Muscle of arm (tissue), 12 donors: ENCODE results near the gene IL1RAP. TPM values are rescaled to one million over a fixed set of nuclear protein-coding genes. Genes with fewer than 3 reads are reported as not detected.
"Not testable (repeated sequence)": the region's sequence is repeated elsewhere in the genome, so short reads cannot be mapped to it uniquely, and the experiment has no call there.

Experiments
- DNase-seq: peaks from one replicate; pipeline ENCODE4 v3.0.0-alpha.2; 2013
- polyA plus RNA-seq, 12 donors: library from polyadenylated mRNA; unstranded; fragments of 120-200 nt; gene quantifications; one replicate each; pipeline ENCODE4 v1.2.1, GENCODE V29; 2013; ENCODE audit not compliant: insufficient read length in 12 of 12

IL1RAP gene
- polyA plus RNA-seq, 12 donors, result 8.0 to 20.9 (median 10.3) TPM; not detected in 1

DNA sequence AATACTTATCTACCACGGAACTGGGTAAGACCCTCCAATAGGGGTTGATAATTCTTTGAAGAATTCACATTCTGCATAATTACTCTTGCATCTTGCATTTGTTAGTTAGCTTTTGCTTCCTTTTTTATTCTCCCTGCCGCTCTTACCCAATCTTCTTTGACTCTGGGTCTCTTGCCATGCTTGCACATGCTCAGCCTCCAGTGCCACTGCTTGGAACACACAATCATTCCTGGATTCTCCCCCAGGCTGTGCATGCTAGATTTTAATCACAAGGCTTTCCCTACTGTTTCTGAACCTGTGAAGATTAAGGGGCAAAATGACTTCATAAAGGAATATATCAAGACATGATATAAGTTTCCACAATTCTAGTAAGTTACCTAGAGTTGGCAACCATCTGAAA is 133.1 kb downstream of the IL1RAP start:
- DNase-seq, result no peak

- DNase-seq, result no peak
Observed at GRCh38 chr3:190655933-190656332, 142.0 kb downstream of the IL1RAP start.

DNA sequence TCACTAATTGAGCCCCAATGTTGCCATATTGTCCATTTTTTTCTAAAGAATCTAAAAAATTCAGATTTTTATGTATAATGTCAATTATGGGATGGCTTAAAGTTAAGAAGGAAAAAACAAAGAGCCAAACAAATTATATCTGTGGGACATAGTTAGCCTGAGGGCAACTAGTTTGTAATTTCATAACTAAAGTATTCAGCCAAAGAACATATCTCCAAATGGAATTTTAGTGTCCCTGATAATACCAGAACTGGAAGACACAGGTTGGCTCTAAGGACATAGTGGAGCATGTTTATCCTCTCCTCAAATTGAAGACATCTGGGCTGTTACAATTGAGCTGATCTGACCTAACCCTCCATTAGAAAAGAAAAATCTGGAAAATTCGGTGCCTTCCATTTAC is 144.2 kb downstream of the IL1RAP start:
- DNase-seq, result no peak

DNA sequence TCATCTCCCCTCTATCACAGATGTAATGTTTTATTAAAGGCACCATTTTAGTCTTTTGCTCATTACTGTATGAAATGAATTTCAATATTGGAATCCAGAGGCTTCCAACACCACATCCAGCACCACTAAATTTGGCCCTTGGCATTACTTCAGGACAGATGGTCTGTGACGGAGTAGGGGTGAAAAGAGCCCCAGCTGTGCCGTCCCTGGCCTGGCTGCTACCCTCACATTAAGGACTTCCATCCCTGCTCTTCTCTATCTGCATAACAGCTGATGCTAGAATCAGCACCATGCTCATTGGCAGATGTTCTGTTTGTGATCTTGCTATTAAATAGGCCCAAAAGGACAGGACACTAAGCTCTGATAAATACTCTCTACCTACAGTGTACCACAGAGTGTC is 152.9 kb downstream of the IL1RAP start:
- DNase-seq, result no peak

DNA sequence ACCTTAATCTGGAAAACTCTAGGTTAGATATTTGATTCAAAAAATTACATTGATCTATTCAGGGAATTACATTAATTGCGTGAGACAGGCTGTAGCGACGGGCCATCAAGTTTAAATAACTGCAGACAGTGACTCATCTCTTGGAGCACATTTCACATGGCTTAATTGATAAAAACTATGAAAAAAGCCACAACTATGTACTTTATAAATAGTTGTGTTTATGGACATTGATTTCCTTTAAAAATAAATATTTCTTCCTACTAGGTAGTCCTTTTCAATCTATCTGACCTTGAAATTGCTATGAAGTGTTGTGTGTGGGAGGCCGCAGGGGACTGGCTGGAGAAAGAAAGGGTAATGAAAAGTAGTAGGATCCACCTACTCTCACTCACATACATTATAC is 157.8 kb downstream of the IL1RAP start:
- no peak for DNase-seq

DNA sequence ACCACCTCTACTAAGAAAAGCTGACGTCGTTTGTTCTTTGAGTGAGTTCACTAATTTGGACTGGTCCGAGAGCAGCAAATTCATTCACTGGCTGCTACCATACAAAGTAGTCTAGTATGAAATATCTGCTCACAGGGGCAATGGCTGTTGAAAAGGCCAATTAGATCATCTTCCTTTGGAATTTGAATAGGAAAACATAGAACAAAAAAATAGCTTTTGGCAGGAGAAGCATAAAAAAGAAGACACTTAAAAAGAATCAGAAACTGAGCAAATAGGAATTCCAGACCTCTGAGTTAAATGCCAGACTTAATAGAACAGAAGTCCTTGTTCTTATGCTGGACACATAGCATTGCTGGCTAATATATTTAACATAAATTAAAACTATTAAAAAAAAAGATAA is 159.3 kb downstream of the IL1RAP start:
- peak; percentile 60 for DNase-seq

- no peak for DNase-seq
Observed at GRCh38 chr3:190676481-190676880, 162.6 kb downstream of the IL1RAP start.

DNA sequence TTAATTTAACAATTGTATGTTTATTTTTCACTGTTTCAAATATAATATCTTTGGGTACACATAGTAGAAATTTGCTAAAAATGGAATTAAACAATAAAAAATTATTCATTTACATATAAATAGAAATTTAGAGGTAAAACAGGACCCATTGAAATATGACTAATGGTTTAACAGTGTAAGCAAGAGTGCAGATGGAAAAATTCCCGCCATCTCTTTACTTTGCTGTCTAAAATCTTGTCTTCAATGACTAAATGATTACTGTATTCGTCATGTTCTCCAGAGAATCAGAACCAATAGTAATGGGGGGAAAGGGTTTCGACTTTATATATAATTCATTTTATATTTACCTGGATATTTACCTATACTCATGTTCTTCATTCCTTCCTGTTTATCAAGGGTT is 163.1 kb downstream of the IL1RAP start:
- DNase-seq, result no peak

GRCh38 chr3:190677868-190678267 is 164.0 kb downstream of the IL1RAP start:
- not testable (repeated sequence) for DNase-seq

DNA sequence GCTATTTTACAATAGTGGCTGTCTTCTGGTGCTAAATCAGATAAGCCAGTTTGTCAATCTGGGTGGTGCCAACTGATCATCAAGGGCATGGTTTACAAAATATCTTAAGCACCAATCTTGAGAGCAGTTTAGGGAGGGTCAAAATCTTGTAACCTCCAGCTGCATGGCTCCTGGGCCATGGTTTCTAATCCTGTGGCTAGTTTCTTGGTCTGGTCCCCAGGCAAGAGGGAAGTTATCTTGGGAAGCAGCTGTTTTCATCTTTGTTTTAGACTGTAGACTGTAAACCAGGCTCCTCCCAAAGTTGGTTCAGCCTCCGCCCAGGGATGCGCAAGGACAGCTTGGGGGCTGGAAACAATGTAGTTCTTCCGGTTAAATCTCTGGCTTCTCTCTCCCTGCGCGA is 166.8 kb downstream of the IL1RAP start:
- no peak for DNase-seq

DNA sequence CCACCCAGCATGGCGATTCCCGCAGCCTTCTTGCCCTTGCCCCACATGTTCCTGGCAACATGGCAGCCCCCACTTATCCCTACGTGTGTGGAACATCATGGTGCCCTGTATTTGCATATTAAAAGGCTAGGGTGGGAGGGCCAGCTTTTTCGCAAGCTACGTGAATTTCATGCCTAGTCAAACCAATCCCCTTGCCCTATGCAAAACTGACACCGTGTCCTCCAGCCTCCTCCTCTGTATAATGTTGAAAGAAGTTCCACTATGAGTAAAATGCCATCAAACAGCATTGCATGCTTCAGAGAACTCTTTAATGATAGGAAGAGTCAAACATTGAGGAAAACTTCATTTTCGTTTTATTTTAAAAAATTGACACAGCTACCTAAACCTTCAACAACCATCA is 170.9 kb downstream of the IL1RAP start:
- no peak for DNase-seq

DNA sequence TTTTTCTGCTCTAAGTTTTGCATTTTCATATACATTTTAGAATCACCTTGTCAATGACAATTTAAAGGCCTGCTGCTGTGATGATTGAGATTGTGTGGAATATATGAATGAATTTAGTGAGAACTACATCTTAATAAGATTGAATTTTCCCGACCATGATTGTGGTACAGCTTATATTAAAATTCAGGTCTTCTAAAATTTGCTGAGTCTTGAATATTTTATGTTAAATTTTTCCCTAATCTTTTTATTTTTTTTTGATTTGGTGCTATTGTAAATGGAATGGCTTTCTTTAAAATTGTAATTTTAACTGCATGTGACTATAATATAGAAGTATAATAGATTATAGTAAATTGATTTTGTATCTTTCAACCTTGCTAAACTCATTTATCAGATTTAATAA is 172.1 kb downstream of the IL1RAP start:
- no peak for DNase-seq

DNA sequence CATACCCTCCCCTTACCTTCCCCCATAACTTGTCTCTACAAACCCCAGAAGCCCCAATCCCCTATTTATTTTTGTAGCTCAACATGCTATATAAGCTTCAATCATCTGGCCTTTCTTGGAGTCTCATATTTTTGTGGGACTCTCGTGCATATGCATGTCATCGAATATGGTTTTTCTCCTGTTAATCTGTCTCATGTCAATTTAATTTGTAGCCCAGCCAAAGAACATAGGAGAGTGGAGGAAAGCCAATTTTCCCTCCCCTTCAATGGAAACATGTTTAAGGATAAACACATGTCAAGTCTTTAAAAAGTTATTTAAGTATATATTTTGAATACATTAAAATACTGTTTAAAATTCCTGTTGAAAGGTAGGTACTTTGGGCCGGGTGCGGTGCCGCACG is 176.4 kb downstream of the IL1RAP start:
- peak; percentile 38 for DNase-seq

GRCh38 chr3:190692256-190692655 is 178.4 kb downstream of the IL1RAP start:
- no peak for DNase-seq

DNA sequence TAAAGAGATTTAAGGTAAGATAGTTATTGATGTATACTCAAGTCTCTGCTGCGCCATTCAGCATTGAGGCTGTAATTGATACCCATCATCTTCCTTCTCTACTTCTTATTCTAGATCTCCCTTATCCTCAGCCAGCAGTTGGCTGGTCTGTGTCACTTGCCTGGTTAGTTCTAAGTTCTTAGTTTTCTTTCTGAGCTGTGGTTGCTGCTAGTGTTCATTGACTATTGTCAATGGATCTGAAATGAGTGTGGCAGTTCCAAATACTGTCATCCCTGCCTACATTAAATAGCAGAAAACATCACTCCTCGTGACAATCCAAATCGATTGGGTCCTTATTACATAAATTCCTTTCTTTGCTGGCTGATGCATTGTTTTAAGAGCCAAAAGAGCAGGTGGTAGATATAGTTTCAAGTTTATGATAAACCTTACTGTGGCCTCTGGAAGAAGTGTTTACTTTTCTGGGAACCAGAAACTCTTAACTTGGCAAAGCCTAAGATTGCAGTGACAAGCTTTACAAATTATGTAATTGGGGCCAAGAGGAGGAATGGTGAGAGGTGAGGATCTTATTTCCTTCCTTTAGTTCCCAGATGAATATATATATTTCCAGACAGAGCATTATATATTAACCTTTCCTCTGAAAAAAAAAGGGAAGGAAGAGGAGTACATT is 180.6 kb downstream of the IL1RAP start:
- DNase-seq, result no peak

DNA sequence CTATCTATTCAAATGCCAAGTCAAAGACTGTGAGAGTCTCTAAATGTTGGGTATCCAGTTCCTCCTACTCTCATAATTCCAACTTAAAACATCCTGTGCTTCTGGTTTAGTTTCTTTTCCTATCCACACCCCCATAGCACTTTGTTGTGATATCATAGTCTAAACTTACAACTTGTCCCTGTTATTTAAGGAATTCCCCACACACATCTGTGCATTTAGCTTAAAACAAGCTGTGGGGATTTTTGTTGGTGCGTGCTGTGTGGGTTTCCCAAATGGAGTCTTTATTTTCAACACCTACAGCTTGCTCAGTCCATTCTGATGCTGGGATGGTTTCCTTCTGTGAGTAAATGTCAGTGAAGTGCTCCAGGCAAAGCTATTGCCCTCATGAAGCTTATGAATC is 181.3 kb downstream of the IL1RAP start:
- DNase-seq, result no peak

DNA sequence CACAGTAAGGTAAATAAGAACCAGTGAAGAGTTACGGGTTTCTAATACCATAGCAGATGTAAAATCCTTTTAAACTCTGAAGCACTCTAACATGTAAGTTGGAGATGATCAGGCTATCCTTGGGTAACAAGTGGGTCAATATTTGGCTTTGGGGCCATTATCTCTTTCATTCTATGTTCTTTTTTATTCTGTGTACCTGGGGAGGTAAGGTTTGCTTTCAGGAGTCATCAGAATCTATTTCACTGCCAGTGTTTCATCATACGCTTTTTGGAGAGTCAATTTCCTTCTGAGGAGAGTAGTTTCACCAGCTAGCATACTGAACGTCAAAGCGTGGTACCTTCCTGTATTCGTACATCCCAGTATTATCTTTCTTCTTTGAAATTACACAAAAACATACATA is 182.1 kb downstream of the IL1RAP start:
- no peak for DNase-seq

- DNase-seq, result peak; percentile 48
Observed at GRCh38 chr3:190696777-190697501, 183.1 kb downstream of the IL1RAP start.

DNA sequence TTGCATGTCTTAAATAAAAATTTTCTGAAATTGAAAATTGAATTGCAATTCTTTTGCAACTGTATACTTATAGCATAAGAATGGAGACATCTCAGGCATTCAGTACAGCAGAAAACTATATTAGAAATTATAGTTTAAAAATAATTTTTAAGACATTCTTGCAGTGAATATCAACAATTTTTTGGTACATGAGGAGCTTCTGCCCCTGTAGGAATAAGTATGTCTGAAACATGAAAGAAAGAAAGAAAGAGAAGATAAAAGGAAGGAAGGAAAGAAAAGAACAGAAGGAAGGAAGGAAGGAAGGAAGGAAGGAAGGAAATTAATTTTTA is 183.6 kb downstream of the IL1RAP start:
- DNase-seq, result no peak

GRCh38 chr3:190697901-190698300 is 184.0 kb downstream of the IL1RAP start:
- peak; percentile 50 for DNase-seq

- no peak for DNase-seq
Observed at GRCh38 chr3:190699776-190700175, 185.9 kb downstream of the IL1RAP start.

- DNase-seq, result no peak
Observed at GRCh38 chr3:190701096-190701532, 187.2 kb downstream of the IL1RAP start.

- no peak for DNase-seq
Observed at GRCh38 chr3:190706582-190706981, 192.7 kb downstream of the IL1RAP start.
